Stimulated activated CD8-positive, alpha-beta memory T cell treated with anti-CD3 and anti-CD28 coated beads, Interleukin-4, amount 100 ng/mL, for 1 hour (primary cell): ENCODE results near the gene GRK5.

Experiments used
- DNase-seq, 2 donors: peaks; one replicate each; pipeline ENCODE4 v3.0.0-alpha.2; 2020; ENCODE audit warnings: low read depth in 2 of 2, low spot score in 1 of 2

GRK5 gene

DNA sequence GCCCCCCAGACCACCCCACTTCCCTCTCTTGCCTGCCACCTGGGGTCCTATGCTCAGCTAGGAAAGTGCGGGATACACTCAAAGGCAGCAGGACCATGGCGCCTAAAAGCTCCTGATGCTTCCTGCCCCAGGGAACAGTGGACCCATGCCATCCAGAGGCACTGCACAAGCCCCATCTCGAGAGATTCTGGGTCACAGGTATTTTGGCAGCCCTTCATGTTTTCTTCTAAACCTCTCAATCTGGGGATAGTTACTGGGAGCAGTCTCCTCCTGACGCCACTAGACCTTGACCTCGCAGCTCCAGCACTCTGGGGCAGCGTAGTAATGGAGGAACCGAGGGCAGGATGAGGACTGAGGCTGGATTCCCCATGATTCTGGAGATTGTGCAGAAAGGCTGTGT is 107.1 kb downstream of the GRK5 start:
- no peak for DNase-seq

DNA sequence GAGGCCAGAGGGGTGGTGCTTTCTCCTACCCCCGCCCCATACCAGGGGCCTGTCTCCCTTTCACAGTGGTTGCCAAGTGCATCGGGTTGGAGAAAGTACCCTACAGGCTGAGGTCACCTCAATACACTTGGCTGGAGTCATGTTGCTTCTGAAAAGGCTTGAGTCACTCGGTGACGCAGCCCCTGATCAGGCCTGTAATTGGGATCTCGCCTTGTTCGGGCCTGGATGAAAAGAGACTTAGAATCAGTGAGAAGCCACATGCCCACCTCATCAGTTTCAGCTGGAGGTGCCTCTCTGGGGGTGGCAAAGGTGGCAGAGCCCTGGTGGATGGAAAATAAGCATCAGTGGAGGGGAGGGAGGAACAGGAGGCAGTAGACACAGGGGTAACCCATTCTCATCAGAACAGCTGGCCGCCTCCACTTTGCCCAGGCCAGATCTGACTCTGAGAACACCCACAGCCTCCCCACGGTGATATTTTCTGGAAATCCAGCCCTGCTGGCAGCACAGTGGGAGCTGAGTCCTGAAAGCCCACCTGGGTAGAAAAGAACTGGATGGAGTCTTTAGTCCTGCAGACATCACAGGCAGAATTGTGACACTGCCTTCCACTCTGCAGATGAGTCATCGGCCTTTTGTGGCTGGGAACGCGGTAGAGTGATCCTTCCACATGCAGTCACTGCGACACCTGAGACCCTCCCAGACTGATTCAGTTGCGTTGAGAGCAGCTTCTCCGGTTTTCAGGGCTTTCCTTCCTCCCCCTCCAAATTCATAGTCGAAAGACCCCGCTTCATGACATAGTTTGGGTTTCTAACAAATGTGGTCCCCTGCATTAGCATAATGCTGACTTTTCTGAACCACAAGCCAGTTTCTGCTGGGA is 108.0 kb downstream of the GRK5 start:
- DNase-seq, result peak in 1 of 2 donors; percentile 44

DNA sequence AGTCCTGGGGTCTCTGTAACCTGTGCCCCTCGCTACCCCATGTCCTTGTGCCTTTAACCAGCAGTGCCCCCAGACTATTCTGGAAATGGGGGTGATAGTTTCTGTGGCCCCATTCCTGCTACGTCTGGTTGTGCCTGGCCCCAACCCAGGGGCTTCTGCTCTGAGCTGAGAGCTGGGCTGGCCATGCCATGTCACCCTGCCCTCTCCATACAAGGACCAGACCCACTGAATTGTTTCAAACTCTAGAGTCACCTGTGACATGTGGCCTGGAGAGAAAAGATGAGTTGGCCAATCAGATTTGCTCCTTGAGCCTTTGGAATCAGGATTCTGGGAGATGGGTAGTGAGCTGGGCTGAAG is 108.6 kb downstream of the GRK5 start:
- DNase-seq, result no peak

DNA sequence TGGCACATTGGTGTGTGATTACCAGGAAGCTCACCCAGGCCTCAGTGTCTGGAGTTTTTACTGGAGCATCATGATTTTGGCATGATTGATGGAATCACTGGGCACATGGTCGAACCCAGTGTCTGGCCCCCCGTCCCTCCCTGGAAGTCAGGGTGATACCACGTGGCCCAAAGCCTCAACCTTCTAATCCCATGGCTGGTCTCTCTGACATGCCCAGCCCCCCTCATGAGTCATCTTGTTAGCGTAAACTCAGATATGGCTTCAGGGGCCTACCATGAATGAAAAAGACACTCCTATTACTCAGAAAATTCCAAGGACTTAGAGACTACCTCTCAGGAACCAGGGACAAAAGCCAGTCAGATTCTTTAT is 109.3 kb downstream of the GRK5 start:
- DNase-seq, result no peak

DNA sequence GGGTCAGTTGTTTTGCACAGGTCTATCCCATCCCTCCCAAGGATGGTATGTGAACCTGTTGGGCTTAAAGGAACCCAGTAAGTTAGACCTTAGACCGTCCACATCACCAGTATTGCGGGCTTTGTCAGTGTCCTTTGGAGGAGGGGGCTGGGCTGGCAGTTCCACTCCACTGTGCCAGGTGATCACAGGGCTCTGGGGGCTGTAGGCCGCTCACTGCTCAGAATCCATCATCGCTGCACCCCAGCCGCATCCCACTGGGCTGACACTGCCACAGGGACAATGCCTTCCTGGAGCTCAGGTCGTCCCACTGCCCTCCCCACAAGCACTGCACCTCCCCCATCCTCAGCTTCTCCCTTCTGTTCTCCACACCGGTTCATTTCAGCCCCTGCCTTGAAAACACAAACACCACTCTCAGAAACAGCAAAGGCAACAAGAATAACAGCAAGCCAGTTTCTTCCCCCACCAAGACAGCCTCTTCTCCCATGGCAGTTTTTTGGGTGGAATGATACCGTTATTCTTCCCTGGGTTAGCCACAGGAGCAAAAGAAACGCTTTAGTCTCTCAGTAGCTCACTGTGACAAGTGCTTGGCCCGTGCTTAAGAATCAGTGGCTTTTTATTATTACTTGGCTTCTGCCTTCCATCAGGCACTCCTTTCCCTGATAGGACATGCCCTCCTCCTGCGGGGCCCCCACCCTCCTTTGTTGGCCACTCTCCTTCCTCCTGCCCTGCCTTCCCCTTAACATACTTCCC is 111.2 kb downstream of the GRK5 start:
- DNase-seq, result no peak

DNA sequence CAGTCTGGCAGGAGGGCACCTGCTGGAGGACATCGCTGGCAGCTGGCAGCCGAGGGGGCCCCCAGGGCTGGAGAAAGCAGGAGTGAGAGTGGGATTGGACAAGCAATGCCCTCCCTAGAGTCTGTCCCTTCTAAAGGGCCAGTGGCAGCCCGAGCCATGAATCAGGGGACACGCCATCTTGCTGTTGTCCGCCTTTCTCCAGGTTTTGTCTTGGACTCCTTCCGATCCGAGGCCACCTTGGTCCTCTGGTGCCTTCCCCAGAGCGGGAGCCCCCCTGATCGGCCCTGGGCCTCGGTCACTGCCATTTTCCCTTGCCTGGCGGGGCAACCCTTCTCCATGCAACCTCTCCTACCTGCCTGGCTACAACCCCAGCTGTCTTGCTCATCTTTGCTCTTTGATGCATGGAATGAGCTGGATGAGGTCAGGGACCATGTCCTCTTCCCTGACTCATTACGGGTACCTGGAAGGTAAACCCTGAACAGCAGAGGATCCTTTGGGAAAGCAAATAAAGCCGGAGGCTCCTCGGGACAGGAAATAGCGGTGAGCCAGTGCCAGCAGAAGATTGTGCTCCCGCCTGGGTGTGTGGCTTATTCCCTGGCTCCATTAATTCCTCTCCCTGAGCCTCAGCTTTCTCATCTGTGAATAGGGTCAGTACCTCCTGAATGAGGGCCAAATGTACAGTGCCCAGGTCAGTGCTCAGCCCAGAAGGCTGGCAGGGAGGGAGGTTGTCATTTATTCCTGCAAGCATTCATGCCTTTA is 112.0 kb downstream of the GRK5 start:
- DNase-seq, result no peak

DNA sequence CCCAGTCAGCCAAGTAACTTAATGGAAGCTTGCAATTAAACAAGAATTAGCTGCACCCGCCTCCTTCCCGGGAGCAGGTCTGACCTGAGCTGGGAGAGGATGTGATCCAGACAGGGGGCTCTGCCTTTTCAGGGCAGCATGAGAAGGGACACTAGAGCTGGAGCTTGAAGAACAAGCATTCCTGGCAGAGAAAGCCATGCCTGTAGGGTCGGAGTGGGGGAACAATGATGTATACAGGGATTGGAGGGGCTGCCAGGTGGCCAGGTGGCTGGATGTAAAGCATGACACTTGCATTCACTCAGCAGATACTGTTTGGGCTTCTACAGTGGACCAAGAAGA is 112.5 kb downstream of the GRK5 start:
- no peak for DNase-seq

DNA sequence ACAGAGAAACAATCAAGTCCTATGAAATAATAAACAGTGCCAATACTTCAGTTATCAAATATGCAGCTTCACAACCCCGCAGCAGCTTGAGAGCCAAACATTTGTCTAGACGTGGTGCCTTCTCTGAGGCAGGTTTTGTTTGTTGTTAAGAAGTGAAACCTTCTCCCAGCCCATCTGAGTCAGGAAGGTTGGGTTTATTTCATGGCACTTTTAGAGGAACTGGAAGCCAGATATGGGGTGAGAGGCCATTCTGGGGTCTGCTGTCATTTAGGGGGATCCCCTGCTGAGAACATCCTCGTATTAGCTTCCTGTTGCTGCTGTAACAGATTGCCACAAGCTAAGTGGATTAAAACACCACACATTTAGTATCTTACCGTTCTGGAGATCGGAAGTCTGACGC is 113.6 kb downstream of the GRK5 start:
- no peak for DNase-seq

DNA sequence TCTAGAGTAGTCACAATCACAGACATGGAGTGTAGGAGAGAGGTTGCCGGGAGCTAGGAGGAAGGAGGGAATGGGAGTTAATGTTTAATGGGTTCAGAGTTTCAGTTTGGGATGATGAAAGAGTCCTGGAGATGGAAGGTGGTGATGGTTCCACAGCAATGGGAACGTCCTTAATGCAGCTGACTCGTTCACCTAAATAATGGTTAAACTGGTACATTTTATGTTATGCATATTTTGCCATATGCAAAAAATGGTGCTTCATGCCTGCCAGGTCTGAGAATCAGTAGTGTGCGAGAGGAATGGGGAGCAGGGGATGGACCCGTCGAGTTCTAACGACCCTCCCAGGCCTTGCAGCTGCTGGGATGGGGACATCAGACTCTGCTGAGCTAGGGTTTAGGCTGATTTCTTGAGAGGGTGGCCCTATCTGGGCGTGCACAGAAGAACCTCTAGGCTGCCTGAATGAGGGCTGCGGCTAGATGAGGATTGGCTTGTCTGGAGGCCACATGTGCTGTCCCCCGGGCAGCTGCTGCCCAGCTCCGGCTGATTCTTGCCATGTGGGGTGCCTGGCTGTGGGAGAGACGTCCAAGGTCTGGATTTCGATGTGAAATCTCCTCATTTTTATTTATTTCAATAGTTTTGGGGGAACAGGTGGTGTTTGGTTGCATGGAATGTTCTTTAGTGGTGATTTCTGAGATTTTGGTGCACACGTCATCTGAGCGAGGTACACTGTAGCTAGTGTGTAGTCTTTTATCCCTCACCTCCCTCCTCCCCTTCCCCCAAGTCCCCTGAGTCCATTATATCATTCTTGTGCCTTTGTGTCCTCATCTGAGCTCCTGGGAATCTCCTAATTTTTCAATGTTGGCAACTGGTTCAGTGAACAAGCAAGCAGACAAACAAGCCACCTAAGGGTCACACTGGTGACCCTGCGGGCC is 116.0 kb downstream of the GRK5 start:
- DNase-seq, result no peak

DNA sequence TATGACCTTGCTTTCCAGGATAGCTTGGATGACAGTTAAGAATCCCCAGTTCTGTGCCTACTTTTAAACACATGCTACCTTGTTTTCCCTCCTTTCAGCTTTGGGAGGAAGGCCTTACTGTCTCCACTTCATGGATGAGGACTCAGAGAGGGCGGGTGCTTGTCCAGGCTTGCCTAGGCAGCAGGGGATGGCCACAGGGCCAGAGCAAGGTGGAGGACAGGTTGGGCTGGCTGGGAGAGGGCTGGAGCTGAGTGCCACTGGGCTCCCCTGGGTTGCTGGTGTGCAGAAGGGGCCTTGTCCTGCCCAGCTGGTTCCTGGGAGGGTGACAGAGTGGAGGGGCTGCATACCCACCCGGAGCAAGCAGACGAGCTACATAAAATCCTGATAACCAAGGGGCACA is 117.8 kb downstream of the GRK5 start:
- no peak for DNase-seq

DNA sequence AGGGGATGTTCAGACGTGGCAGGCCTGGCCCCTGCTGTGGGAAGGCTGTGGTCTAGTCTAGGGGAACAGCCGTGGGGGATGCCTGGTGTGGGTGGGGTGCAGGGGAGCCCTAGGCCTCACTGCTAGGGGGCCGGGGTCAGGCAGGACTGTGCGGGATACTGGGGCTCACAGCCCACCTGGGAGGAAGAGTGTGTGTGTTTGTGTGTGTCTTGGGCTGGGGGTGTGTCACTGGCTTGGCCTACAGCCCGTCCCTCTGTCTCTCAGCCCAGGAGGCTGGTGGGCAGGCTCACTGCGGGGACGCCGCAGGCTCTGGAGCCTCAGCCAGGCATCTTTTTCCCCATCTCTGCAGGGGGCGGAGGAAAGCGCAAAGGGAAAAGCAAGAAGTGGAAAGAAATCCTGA is 118.8 kb downstream of the GRK5 start:
- no peak for DNase-seq

DNA sequence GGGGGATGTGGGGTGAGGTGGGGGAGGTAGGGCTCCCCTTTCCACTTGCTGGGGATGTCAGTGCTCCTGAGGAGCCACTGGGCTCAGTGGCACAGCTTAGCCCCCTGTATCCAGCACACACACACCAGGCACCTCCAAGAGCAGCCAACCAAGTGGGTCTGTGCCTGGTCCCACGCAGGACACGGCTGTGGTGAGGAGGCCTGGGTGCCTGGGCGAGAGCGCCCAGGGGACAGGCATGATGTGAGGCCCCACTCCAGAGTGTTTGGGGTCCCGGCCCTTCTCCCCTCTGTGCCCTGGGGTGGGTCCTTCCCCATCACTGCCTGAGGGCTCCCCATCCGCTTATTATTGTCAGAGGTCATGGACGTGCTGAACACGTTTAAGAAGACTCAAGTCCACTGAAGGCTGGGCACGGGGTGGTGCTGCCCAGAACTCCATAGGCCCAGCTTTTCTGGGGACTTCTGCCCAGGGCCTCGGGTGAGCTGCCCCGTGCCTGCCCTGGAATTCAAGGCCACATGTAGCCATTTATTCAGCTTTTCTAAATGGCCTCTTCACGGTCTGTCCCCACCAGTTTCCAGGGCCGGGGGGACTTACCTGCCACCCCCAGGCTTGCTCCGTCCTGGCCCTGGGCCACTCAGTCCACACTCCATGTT is 119.8 kb downstream of the GRK5 start:
- DNase-seq, result no peak

DNA sequence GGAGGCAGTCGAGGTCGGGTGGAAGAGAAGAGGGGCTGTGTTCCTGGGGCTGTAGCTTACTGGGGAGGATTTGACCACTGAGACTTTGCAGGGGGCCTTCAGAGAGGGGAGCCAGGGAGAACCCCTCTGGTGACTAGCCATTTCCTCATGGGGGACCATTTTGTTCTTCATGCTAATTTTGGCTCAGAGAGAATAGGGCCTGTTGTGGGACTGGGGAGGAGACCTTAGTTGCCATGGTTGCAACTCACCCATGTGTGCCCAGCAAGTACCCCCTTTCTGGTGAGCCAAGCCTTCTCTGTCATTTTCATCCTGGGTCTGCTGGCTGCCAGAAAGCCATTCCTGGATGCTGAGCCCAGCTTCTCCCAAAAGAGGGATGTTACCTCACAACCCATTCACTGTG is 120.9 kb downstream of the GRK5 start:
- DNase-seq, result no peak

DNA sequence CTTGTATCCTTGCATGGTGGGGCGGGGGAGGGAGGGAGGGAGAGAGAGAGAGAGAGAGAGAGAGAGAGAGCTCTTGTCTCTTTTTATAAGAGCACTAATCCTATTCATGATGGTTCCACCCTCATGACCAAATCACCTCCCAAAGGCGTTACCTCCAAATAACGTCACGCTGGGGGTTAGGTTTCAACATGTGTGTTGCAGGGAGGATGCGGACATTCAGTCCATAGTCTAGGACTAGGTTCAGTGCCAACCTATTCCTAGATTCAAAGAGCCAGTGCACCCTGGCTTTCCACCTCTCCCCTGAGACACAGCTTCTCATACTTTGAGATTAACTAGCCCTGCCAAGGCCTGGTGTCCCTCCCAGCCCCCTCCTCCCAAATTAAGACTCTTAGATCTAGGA is 123.0 kb downstream of the GRK5 start:
- DNase-seq, result no peak

DNA sequence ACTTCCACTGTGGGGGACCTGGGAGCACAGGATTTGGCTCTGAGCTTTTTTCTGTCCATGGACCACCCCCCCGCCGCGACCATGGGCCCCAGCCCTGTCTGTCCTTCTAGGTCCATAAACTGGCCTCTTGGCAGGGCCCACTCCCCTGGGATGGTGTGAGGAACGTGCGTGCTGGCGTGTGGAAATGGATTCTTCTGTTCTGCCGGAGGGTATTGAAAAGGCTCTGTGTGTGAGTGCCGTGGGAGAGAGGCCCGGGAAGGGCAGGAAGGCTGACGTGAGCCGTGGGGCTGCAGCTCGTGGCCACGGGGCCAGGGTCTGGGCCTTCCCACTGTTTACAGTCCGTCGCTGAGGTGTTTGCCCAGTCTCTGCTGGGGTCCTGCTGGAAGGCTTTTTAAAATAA is 123.7 kb downstream of the GRK5 start:
- no peak for DNase-seq

DNA sequence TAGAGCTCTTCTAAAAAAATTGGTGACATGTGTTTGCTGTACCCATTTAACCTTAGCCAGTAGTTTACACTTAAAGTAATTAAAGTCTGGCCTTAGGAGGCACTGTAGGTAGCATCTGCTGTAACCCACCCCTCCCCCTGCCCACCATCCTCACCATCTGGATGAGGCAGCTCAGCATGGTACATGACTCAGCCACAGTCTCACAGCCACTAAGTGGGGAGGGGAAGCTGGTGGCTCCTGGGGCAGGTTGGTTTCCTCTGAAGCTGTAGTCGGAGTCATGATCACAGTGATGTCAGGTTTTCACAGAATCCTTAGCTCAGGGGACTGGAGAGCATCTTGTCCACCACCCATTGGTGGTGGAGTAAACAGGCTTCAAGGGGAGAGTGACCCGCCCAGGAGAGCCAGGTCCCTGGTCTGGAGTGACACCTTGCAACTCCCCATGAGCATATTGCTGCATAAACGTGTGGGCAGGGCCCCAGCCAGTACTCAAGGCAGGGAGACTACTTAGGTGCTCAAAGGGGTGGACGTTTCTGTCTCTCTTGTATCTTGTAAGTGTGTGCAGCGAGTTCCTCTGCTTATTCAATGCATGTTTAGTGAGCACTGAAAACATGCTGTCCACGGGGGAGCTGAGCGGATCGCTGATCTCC is 125.9 kb downstream of the GRK5 start:
- peak in 1 of 2 donors; percentile 33 for DNase-seq

DNA sequence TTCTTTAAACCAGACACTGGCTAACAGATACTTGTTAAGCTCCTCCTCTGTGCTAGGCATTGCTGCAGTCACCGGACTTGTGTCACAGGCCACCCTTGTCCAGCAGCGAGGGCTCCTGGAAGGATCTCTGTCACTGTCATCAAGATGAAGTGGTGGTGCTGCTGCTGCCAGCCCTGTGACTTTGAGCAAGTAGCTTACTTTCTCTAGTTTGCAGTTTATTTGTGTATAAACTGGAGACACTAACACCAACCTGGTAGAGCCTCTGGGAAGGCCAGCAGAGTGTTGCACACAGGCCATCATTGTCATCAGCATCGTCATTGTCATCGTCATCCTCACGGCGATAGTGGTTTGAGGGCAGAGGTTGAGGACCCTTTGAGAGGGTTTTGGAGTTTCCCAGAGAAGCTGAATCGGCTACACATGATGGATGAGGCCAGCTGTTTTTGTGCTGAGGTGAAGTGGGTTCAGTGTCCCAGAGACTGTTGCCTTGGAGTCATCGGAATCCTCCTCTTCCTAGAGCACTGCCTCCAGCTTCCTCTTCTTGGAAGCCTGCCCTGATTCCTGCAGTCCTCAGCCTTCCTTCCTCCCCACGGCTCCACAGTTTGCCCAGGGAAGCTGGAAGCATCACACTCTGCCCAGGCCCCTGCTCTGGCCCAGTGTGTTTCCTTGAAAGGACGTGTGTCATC is 128.4 kb downstream of the GRK5 start:
- DNase-seq, result no peak

DNA sequence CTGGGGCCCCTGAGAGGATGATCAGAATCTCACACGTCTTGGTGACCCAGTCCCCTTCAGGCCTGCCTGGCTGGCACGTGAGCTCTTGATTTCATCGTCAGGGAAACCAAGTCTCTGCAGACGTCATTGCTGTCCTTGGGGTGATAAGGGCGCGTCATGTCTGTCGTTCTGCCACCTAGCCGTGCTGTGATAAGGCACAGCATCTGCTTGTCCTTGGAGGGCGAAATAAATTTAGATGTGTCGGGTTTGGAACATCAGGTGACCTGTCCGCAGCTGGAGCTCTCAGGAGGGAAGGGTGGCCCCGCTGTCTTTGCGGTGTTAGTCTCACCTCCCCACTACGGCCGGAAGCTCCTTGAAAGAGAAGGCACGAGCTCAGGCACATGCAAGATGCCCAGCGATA is 129.2 kb downstream of the GRK5 start:
- no peak for DNase-seq

DNA sequence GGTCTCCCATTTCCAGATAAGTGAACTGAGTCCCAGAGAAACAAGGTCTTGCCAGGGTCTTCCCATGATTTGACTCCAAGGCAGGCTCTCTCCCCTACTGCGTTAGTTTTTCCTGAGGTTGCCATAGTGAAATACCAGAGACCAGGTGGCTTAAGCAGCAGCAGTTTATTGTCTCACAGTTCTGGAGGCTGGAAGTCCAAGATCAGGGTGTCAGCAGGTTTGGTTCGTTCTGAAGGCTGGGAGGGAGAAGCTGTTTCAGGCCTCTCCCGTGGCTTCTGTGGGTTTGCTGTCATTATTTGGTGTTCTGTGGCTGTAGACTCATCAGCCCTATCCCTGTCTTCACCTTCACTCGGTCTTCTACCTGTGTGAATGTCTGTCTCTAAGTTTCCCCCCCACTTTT is 129.9 kb downstream of the GRK5 start:
- DNase-seq, result no peak
